Measurements from ENCODE around the gene CDCP1. TPM values are rescaled to one million over a fixed set of nuclear protein-coding genes. Genes with fewer than 3 reads are reported as not detected.

Gene CDCP1
- total RNA-seq, 2 donors from 2014 or later: 3.4 to 7.3 TPM

Other genes with a start within 250 kb of the CDCP1 start
- gene ZDHHC3, start 170.2 kb downstream of the CDCP1 start, total RNA-seq: 10 to 100 TPM; 70.8 to 72.3 TPM
- gene EXOSC7, start 170.1 kb downstream of the CDCP1 start, total RNA-seq: 10 to 100 TPM; 43.3 to 45.9 TPM
- gene CLEC3B, start 120.1 kb downstream of the CDCP1 start, total RNA-seq: 100 to 1,000 TPM in 1 of 2 donors, 10 to 100 TPM in 1; 96.6 to 202 TPM
- gene TMEM158, start 79.9 kb upstream of the CDCP1 start, total RNA-seq: 1 to 10 TPM in 1 of 2 donors, under 1 TPM in 1; 0.41 to 2.2 TPM
- gene LARS2, start 242.2 kb upstream of the CDCP1 start, total RNA-seq: 10 to 100 TPM; 12.2 to 28.0 TPM